Tibial nerve (tissue), 4 donors: ENCODE measurements around the gene BLM. TPM values are rescaled to one million over a fixed set of nuclear protein-coding genes. Genes with fewer than 3 reads are reported as not detected.
"Not testable (repeated sequence)": the region's sequence is repeated elsewhere in the genome, so short reads cannot be mapped to it uniquely, and the experiment has no call there.

Experiments
- DNase-seq, 2 donors: peaks; one replicate each; pipeline ENCODE4 v3.0.0-alpha.2; 2019; ENCODE audit warnings: low spot score in 2 of 2
- H3K27ac ChIP-seq, 4 donors: fragments of 200-600 bp; sonication (generic) in 3 of 4; one replicate each; pipeline ENCODE4 v1.5.1; 2017 to 2019; ENCODE audit warnings: mild to moderate bottlenecking in 1 of 4
- H3K27me3 ChIP-seq, 2 donors: fragments of 200-600 bp; sonication (generic) in 1 of 2; one replicate each; pipeline versions ENCODE4 v1.5.1 to v1.6.0; 2017 to 2019
- H3K36me3 ChIP-seq, 3 donors: fragments of 200-600 bp; sonication (generic); one replicate each; pipeline ENCODE4 v1.5.1; 2018 to 2019
- H3K4me1 ChIP-seq, 4 donors: fragments of 200-600 bp; sonication (generic) in 3 of 4; one replicate each; pipeline ENCODE4 v1.5.1; 2017 to 2019
- H3K4me3 ChIP-seq, 4 donors: fragments of 200-600 bp; sonication (generic) in 3 of 4; one replicate each; pipeline ENCODE4 v1.5.1; 2017 to 2019; ENCODE audit warnings: mild to moderate bottlenecking in 1 of 4, moderate library complexity in 1 of 4
- H3K9me3 ChIP-seq, 4 donors: fragments of 200-600 bp; sonication (generic) in 3 of 4; one replicate each; pipeline ENCODE4 v1.5.1; 2017 to 2019
- EP300 ChIP-seq, 2 donors: sonication (generic); formaldehyde crosslinking; IDR thresholded peaks; one replicate each; pipeline ENCODE4 v1.6.1; 2017; ENCODE audit warnings: antibody characterized with exemption in 2 of 2, mild to moderate bottlenecking in 1 of 2
- POLR2A ChIP-seq, 2 donors: fragments of 450-650 bp; IDR thresholded peaks; one replicate each; pipeline ENCODE4 v1.6.1; 2017; ENCODE audit warnings: antibody characterized with exemption in 2 of 2, mild to moderate bottlenecking in 2 of 2, moderate library complexity in 2 of 2
- WGBS, 2 donors: methylation state at CpG; one replicate each; pipeline ENCODE4 v1.1.5; 2018; 5-methylcytosine and 5-hydroxymethylcytosine counted together
- total RNA-seq, 4 donors: library from RNA; depleted of rRNA; stranded (reverse); fragments of >200 nt; gene quantifications; one replicate each; pipeline ENCODE4 v1.1.0, GENCODE V29; 2016
- TF ChIP-seq, protein P1 (sequence below), 5 experiments: fragments of 200-600 bp in 3 of 5; fragments of 450-650 bp in 2 of 5; sonication (generic) in 3 of 5; IDR thresholded peaks; one replicate each; pipeline ENCODE4 v1.5.1; 2016 to 2019; ENCODE audit warnings: antibody characterized with exemption in 5 of 5, mild to moderate bottlenecking in 3 of 5, moderate library complexity in 2 of 5

BLM gene
- total RNA-seq, 4 donors from 2014 or later: 0.66 to 9.6 (median 1.0) TPM

DNA sequence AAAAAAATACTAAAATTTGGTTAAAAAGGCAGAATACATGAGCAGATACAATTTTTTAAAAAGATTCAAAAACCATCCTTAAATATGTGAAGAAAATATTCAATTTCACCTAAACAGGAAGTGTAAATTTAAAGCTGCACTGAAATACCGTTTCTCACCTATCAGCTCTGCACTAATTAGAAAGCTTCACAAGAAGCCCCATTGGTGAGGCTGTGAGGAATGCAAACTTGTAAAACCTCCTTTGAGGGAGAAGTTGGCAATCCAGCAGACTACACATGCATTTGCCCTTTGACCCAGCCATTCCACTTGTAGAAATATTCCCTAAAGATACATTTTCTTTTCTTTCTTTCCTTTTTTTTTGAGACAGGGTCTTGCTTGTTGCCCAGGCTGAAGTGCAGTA lies 18.8 kb downstream of the BLM start:
- WGBS, 2 donors: 51 to 59% methylated on average over 1 of the region's 1 CpG
- Histone ChIP-seq H3K27ac (no peak overlapping the region), H3K4me1 (no peaks in the 10 kb centered on the region), H3K27me3 (no peaks in the 10 kb centered on the region), H3K36me3 (no peaks in the 10 kb centered on the region), H3K9me3 (no peaks in the 10 kb centered on the region), H3K4me3 (no peak overlapping the region)
- TF ChIP-seq EP300 (IDR thresholded peaks at IDR 0.05) (no peak), POLR2A (IDR thresholded peaks at IDR 0.05) (no peak)
- TF ChIP-seq, protein P1, sequence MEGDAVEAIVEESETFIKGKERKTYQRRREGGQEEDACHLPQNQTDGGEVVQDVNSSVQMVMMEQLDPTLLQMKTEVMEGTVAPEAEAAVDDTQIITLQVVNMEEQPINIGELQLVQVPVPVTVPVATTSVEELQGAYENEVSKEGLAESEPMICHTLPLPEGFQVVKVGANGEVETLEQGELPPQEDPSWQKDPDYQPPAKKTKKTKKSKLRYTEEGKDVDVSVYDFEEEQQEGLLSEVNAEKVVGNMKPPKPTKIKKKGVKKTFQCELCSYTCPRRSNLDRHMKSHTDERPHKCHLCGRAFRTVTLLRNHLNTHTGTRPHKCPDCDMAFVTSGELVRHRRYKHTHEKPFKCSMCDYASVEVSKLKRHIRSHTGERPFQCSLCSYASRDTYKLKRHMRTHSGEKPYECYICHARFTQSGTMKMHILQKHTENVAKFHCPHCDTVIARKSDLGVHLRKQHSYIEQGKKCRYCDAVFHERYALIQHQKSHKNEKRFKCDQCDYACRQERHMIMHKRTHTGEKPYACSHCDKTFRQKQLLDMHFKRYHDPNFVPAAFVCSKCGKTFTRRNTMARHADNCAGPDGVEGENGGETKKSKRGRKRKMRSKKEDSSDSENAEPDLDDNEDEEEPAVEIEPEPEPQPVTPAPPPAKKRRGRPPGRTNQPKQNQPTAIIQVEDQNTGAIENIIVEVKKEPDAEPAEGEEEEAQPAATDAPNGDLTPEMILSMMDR (IDR thresholded peaks at IDR 0.05): no peak
- no peak for DNase-seq

DNA sequence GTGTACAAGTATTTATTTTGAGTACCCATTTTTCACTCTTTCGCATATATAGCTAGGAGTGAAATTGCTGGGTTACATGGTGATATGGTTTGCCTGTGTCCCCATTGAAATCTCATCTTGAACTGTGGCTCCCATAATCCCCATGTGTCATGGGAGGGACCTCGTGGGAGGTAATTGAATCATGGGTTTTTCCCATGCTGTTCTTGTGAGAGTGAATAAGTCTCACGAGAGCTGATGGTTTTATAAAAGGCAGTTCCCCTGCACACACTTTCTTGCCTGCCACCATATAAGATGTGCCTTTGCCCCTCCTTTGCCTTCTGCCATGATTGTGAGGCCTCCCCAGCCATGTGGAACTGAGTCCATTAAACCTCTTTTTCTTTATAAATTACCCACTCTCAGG lies 23.4 kb downstream of the BLM start:
- 92 to 93% methylated on average over 3 of the region's 3 CpGs for WGBS, 2 donors
- H3K36me3 ChIP-seq, DNase-seq, H3K27me3 ChIP-seq, H3K9me3 ChIP-seq, H3K4me3 ChIP-seq, H3K27ac ChIP-seq, H3K4me1 ChIP-seq: not testable (repeated sequence)

DNA sequence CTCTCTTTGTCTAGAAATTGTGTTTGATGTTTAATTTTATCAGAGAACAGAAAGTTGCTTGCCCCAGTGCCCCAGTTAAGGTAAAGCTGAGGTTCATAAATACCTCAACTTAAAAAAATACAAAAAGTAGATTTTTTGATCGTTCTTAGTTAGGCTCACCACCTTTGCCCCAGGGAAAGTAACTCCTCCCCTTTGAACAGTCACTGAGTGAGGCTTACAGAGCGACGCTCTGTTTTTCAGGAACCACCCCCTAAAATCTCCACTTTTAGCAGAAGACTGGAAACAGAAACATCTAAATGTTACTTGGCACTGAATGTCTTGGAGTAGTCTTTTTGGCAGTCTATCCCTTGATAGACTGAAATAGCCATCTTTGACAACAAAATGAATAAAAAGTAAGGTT lies 24.9 kb downstream of the BLM start:
- Histone ChIP-seq H3K4me1 (no peaks in the 10 kb centered on the region), H3K9me3 (no peaks in the 10 kb centered on the region), H3K36me3 (no peaks in the 10 kb centered on the region), H3K27ac (no peak overlapping the region), H3K27me3 (no peaks in the 10 kb centered on the region), H3K4me3 (no peak overlapping the region)
- TF ChIP-seq, protein P1 (IDR thresholded peaks at IDR 0.05): no peak
- TF ChIP-seq POLR2A (IDR thresholded peaks at IDR 0.05): no peak
- no peak for TF ChIP-seq EP300 (IDR thresholded peaks at IDR 0.05)
- no peak for DNase-seq
- WGBS, 2 donors: 20 to 22% methylated on average over 3 of the region's 3 CpGs

DNA sequence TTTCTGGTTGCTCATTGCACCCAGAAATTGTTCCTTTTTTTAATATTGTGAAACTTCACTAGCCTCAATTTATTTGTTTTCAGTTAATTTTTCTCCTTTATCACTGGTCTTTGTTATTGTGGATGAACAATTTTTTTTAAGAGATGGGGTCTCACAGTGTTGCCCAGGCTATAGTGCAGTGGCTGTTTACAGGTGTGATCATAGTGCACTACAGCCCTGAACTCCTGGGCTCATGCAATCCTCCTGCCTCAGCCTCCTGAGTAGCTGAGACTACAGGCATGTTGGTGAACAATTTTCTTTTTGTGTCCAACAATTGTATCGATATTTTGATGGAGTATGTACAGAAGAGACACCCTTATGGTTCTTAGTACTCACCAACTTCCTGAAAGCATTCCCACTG lies 26.3 kb downstream of the BLM start:
- DNase-seq: no peak
- no peak overlapping the region for H3K27ac ChIP-seq

DNA sequence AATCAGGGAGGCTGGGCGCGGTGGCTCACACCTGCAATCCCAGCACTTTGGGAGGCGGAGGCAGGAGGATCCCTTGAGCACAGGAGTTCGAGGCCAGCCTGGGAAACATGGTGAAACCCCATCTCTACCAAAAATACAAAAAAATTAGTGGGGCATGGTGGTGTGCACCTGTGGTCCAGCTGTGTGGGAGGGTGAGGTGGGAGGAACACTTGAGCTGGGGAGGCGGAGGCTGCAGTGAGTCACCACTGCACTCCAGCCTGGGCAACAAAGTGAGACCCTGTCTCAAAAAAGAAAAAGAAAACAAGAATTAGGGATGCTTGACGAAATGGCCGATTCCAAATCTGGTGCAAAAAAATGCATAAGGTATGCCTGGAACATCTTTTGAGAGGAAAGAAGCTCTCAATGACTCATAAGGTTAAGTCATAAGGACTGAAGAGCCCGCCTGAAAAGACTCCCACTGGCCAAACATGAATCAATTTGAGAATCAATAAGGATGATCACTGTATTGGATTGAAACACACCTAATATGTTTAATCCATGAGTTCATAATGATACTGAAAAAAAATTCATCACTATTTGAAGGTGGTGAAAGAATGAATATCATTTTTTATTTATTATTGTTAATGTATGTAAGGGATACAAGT lies 27.7 kb downstream of the BLM start:
- H3K4me1 ChIP-seq: no peaks in the 10 kb centered on the region
- no peaks in the 10 kb centered on the region for H3K36me3 ChIP-seq
- no peak for TF ChIP-seq EP300 (IDR thresholded peaks at IDR 0.05)
- TF ChIP-seq, protein P1 (IDR thresholded peaks at IDR 0.05): no peak
- no peak for TF ChIP-seq POLR2A (IDR thresholded peaks at IDR 0.05)
- WGBS, 2 donors: 93 to 96% methylated on average over 8 of the region's 8 CpGs
- no peak overlapping the region for H3K27ac ChIP-seq
- no peak for DNase-seq
- H3K4me3 ChIP-seq: no peak overlapping the region
- H3K9me3 ChIP-seq: no peaks in the 10 kb centered on the region
- H3K27me3 ChIP-seq: no peaks in the 10 kb centered on the region

More for the DNA sequence above, 26.3 kb downstream of the BLM start:
- TF ChIP-seq POLR2A (IDR thresholded peaks at IDR 0.05) (no peak), EP300 (IDR thresholded peaks at IDR 0.05) (no peak)
- TF ChIP-seq, protein P1 (IDR thresholded peaks at IDR 0.05): no peak
- no peaks in the 10 kb centered on the region for H3K36me3 ChIP-seq
- H3K4me1 ChIP-seq: no peaks in the 10 kb centered on the region
- no peaks in the 10 kb centered on the region for H3K9me3 ChIP-seq
- no peaks in the 10 kb centered on the region for H3K27me3 ChIP-seq
- no peak overlapping the region for H3K4me3 ChIP-seq
- 35 to 86% methylated on average over 1 of the region's 1 CpG for WGBS, 2 donors

DNA sequence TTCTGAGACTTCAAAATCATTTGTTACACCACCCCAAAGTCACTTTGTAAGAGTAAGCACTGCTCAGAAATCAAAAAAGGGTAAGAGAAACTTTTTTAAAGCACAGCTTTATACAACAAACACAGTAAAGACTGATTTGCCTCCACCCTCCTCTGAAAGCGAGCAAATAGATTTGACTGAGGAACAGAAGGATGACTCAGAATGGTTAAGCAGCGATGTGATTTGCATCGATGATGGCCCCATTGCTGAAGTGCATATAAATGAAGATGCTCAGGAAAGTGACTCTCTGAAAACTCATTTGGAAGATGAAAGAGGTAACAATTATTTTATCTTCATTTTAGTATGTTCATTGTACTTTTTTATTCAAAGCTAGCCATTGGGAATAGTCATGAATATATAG lies 32.6 kb downstream of the BLM start:
- 79 to 81% methylated on average over 3 of the region's 3 CpGs for WGBS, 2 donors
- Histone ChIP-seq H3K27me3 (no peaks in the 10 kb centered on the region), H3K27ac (no peak overlapping the region), H3K4me3 (no peak overlapping the region), H3K9me3 (no peaks in the 10 kb centered on the region), H3K4me1 (no peaks in the 10 kb centered on the region), H3K36me3 (no peaks in the 10 kb centered on the region)
- DNase-seq: no peak
- TF ChIP-seq EP300 (IDR thresholded peaks at IDR 0.05) (no peak), POLR2A (IDR thresholded peaks at IDR 0.05) (no peak)
- TF ChIP-seq, protein P1 (IDR thresholded peaks at IDR 0.05): no peak
